H9 (cell line): ENCODE results near the gene CISD3. TPM values are rescaled to one million over a fixed set of nuclear protein-coding genes. Genes with fewer than 3 reads are reported as not detected.
A peak's percentile ranks its signal among the peaks of the same experiment; 100 is the strongest.

Experiments
- DNase-seq: peaks from one replicate; pipeline ENCODE4 v3.0.0-alpha.2; 2017
- H2AFZ ChIP-seq: one replicate; pipeline ENCODE4 v1.6.1; 2013; ENCODE audit warnings: mild to moderate bottlenecking, low read length, control low read depth, moderate library complexity
- H2AK5ac ChIP-seq: 2 replicates; pipeline ENCODE4 v1.6.1; 2013; ENCODE audit warnings: low read length, control low read depth, mixed read lengths; ENCODE audit not compliant: insufficient read length
- H2BK120ac ChIP-seq: one replicate; pipeline ENCODE4 v1.6.1; 2013; ENCODE audit warnings: low read depth, mild to moderate bottlenecking, low read length, control low read depth, inconsistent platforms; ENCODE audit not compliant: poor library complexity, severe bottlenecking
- H2BK12ac ChIP-seq: 2 replicates; pipeline ENCODE4 v1.6.1; 2013; ENCODE audit warnings: low read length, control low read depth, mixed read lengths, low read depth; ENCODE audit not compliant: insufficient read length
- H2BK15ac ChIP-seq: 2 replicates; pipeline ENCODE4 v1.6.1; 2013; ENCODE audit warnings: low read depth, low read length, control low read depth
- H2BK20ac ChIP-seq: one replicate; pipeline ENCODE4 v1.6.1; 2013; ENCODE audit warnings: low read depth, mild to moderate bottlenecking, low read length, control low read depth, inconsistent platforms; ENCODE audit not compliant: poor library complexity, severe bottlenecking
- H2BK5ac ChIP-seq: 2 replicates; pipeline ENCODE4 v1.6.1; 2013; ENCODE audit warnings: low read length, control low read depth, mixed read lengths; ENCODE audit not compliant: insufficient read length
- H3K14ac ChIP-seq: 2 replicates; pipeline ENCODE4 v1.6.1; 2013; ENCODE audit warnings: low read length, control low read depth; ENCODE audit not compliant: insufficient read depth
- H3K18ac ChIP-seq: 2 replicates; pipeline ENCODE4 v1.6.1; 2013; ENCODE audit warnings: low read depth, mild to moderate bottlenecking, mixed read lengths, low read length, control low read depth; ENCODE audit not compliant: insufficient read length
- H3K23ac ChIP-seq: 2 replicates; pipeline ENCODE4 v1.6.1; 2013; ENCODE audit warnings: low read length, control low read depth, mixed read lengths, low read depth; ENCODE audit not compliant: insufficient read length
- H3K23me2 ChIP-seq: 2 replicates; pipeline ENCODE4 v1.6.1; 2013; ENCODE audit warnings: low read depth, mild to moderate bottlenecking, mixed read lengths, low read length, control low read depth; ENCODE audit not compliant: insufficient read length, poor library complexity, severe bottlenecking
- H3K27ac ChIP-seq: 2 replicates; pipeline ENCODE4 v1.5.1; 2013; ENCODE audit warnings: low read length, control low read depth, mixed read lengths, low read depth; ENCODE audit not compliant: insufficient read length
- H3K27me3 ChIP-seq: 2 replicates; pipeline ENCODE4 v1.6.1; 2013; ENCODE audit warnings: low read length, control low read depth, inconsistent platforms; ENCODE audit not compliant: insufficient read depth
- H3K4ac ChIP-seq: 2 replicates; pipeline ENCODE4 v1.6.1; 2013; ENCODE audit warnings: low read depth, mild to moderate bottlenecking, control low read depth, inconsistent platforms, low read length, moderate library complexity
- H3K4me1 ChIP-seq: 2 replicates; pipeline ENCODE4 v1.6.1; 2013; ENCODE audit warnings: low read length, control low read depth, inconsistent platforms; ENCODE audit not compliant: insufficient read depth
- H3K4me2 ChIP-seq: 2 replicates; pipeline ENCODE4 v1.6.1; 2013; ENCODE audit warnings: low read length, control low read depth, mixed read lengths; ENCODE audit not compliant: insufficient read length, insufficient read depth
- H3K56ac ChIP-seq: 2 replicates; pipeline ENCODE4 v1.6.1; 2013; ENCODE audit warnings: low read depth, mild to moderate bottlenecking, mixed read lengths, low read length, control low read depth; ENCODE audit not compliant: insufficient read length
- H3K79me1 ChIP-seq: 2 replicates; pipeline ENCODE4 v1.6.1; 2013; ENCODE audit warnings: low read depth, mild to moderate bottlenecking, moderate library complexity, low read length, control low read depth, inconsistent platforms; ENCODE audit not compliant: insufficient read depth, poor library complexity, severe bottlenecking
- H3K79me2 ChIP-seq: 2 replicates; pipeline ENCODE4 v1.6.1; 2013; ENCODE audit warnings: low read length, control low read depth, inconsistent platforms; ENCODE audit not compliant: insufficient read depth
- H3K9ac ChIP-seq: 2 replicates; pipeline ENCODE4 v1.6.1; 2013; ENCODE audit warnings: low read length, control low read depth, mixed read lengths; ENCODE audit not compliant: insufficient read length; ENCODE audit errors: extremely low read depth
- H3K9me3 ChIP-seq: one replicate; pipeline ENCODE4 v1.6.1; 2013; ENCODE audit warnings: low read depth, low read length, inconsistent platforms; ENCODE audit not compliant: control insufficient read depth
- H3T11ph ChIP-seq: one replicate; pipeline ENCODE4 v1.6.1; 2013; ENCODE audit warnings: mild to moderate bottlenecking, low read length, control low read depth, inconsistent platforms
- H4K20me1 ChIP-seq: one replicate; pipeline ENCODE4 v1.6.1; 2013; ENCODE audit not compliant: control insufficient read depth, insufficient read length, insufficient read depth
- H4K5ac ChIP-seq: 2 replicates; pipeline ENCODE4 v1.6.1; 2013; ENCODE audit warnings: low read depth, mild to moderate bottlenecking, mixed read lengths, low read length, control low read depth; ENCODE audit not compliant: insufficient read length
- H4K8ac ChIP-seq: replicated peaks from 2 replicates; pipeline ENCODE4 v1.6.1; 2013; ENCODE audit warnings: low read length, control low read depth, mixed read lengths, low read depth; ENCODE audit not compliant: insufficient read length
- H4K91ac ChIP-seq: 2 replicates; pipeline ENCODE4 v1.6.1; 2013; ENCODE audit warnings: low read depth, mild to moderate bottlenecking, moderate library complexity, mixed read lengths, low read length, control low read depth; ENCODE audit not compliant: insufficient read length
- H3K27ac Mint-ChIP-seq, 3 experiments: 2 replicates in 2 of 3; 3 replicates in 1 of 3; pipeline ENCODE4 v1.8.0; 2020 to 2021; ENCODE audit warnings: mixed read lengths in 3 of 3, mild to moderate bottlenecking in 1 of 3, moderate library complexity in 1 of 3
- H3K27me3 Mint-ChIP-seq: 2 replicates; pipeline ENCODE4 v1.8.0; 2021; ENCODE audit warnings: low read depth, mild to moderate bottlenecking, moderate library complexity, mixed read lengths
- H3K36me3 Mint-ChIP-seq, 3 experiments: 2 replicates in 2 of 3; 3 replicates in 1 of 3; pipeline ENCODE4 v1.8.0; 2020 to 2021; ENCODE audit warnings: low read depth in 3 of 3, mixed read lengths in 3 of 3; ENCODE audit not compliant: insufficient read depth in 1 of 3
- H3K4me1 Mint-ChIP-seq, 2 experiments: 2 replicates each; pipeline ENCODE4 v1.8.0; 2020; ENCODE audit warnings: mixed read lengths in 2 of 2
- H3K4me3 Mint-ChIP-seq, 2 experiments: 2 replicates in 1 of 2; 3 replicates in 1 of 2; pipeline ENCODE4 v1.8.0; 2020 to 2021; ENCODE audit warnings: mild to moderate bottlenecking in 2 of 2, mixed read lengths in 2 of 2, moderate library complexity in 1 of 2
- H3K9me3 Mint-ChIP-seq, 2 experiments: 2 replicates in 1 of 2; 3 replicates in 1 of 2; pipeline ENCODE4 v1.8.0; 2020; ENCODE audit warnings: mild to moderate bottlenecking in 2 of 2, mixed read lengths in 2 of 2, moderate library complexity in 1 of 2
- WGBS: extraction: QIAGEN DNeasy Blood & Tissue Kit; methylation state at CpG from one replicate; pipeline ENCODE4 v1.1.7; 2013; ENCODE audit warnings: missing lambda C conversion rate, low lambda C conversion rate, mixed read lengths; ENCODE audit not compliant: insufficient read length; ENCODE audit errors: extremely low coverage; 5-methylcytosine and 5-hydroxymethylcytosine counted together
- total RNA-seq: library from RNA; stranded (reverse); gene quantifications from 2 replicates; pipeline ENCODE4 v1.2.1, GENCODE V29; 2021
- TF ChIP-seq, protein P1 (sequence below): fragments of 200-600 bp; sonication (generic); conservative IDR thresholded peaks from 3 replicates; pipeline ENCODE4 v1.8.0; 2021; ENCODE audit warnings: antibody characterized with exemption, mild to moderate bottlenecking

The CISD3 gene
- total RNA-seq, 1 experiment from 2014 or later: 10.7 TPM

DNA sequence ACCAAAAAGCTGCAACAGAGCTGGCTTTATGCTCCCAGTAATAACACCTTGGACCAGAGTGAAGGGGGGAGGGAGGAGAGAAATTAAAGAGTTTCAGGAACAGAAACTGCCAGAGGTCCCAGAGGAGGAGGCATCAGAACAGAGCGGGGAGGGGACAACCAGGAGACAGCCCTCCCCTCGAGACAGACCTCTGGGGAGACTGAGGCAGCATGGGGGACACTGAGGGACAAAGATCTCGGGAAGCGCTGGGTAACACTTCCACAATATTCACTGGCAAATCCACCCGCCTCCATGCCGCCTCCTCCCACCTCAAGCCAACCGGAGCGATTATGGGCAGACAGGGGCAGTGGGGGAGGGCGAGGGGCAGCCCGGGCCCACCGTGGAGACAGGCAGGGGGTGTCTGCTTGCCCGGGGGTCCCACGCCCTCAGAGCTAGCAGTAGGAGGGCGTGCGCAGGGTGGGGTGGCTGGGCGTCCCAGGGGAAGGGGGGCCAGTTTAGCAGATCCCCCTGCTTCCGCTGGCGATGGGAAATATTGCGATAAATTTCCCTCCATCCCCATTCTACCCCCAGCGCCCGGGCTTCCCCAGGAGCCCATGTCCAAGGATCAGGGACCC lies 16.8 kb downstream of the CISD3 start:
- no peak overlapping the region for H2BK5ac ChIP-seq
- peaks cover 11% of the 10 kb centered on the region for H3K27me3 Mint-ChIP-seq
- no CpG with 5 or more reads among the region's 21 CpGs for WGBS
- no peak overlapping the region for H2BK15ac ChIP-seq
- H3K27me3 ChIP-seq: no peaks in the 10 kb centered on the region
- no peaks in the 10 kb centered on the region for H3K9me3 ChIP-seq
- H3K9ac ChIP-seq: no peak overlapping the region
- H2BK12ac ChIP-seq: no peak overlapping the region
- no peak overlapping the region for H3K4ac ChIP-seq
- H3K4me1 ChIP-seq: peaks cover 5% of the 10 kb centered on the region; the same call in 1 of the 2 replicates
- no peak overlapping the region for H3K27ac ChIP-seq
- no peaks in the 10 kb centered on the region for H4K20me1 ChIP-seq
- peaks cover 44% of the 10 kb centered on the region for H3K23me2 ChIP-seq
- no peak for DNase-seq
- H3K27ac Mint-ChIP-seq: peak overlapping the region in 2 of 3 experiments; percentile 81 to 82; a peak in 2 of 7 replicates
- no peak overlapping the region for H4K91ac ChIP-seq
- H2BK20ac ChIP-seq: no peak overlapping the region
- peaks cover 55 to 59% of the 10 kb centered on the region in 2 experiments for H3K4me1 Mint-ChIP-seq
- peaks cover 5% of the 10 kb centered on the region for H3K79me1 ChIP-seq
- no peak overlapping the region for H4K5ac ChIP-seq
- H3K23ac ChIP-seq: no peak overlapping the region
- H3K14ac ChIP-seq: no peak overlapping the region
- no peak overlapping the region for H2BK120ac ChIP-seq
- peak overlapping the region; percentile 97 for H3K4me3 Mint-ChIP-seq
- no peak overlapping the region for H4K8ac ChIP-seq
- no peak overlapping the region for H3K56ac ChIP-seq
- no peak overlapping the region for H2AK5ac ChIP-seq
- no peak overlapping the region for H2AFZ ChIP-seq
- H3K79me2 ChIP-seq: peaks cover 46% of the 10 kb centered on the region
- TF ChIP-seq, protein P1, sequence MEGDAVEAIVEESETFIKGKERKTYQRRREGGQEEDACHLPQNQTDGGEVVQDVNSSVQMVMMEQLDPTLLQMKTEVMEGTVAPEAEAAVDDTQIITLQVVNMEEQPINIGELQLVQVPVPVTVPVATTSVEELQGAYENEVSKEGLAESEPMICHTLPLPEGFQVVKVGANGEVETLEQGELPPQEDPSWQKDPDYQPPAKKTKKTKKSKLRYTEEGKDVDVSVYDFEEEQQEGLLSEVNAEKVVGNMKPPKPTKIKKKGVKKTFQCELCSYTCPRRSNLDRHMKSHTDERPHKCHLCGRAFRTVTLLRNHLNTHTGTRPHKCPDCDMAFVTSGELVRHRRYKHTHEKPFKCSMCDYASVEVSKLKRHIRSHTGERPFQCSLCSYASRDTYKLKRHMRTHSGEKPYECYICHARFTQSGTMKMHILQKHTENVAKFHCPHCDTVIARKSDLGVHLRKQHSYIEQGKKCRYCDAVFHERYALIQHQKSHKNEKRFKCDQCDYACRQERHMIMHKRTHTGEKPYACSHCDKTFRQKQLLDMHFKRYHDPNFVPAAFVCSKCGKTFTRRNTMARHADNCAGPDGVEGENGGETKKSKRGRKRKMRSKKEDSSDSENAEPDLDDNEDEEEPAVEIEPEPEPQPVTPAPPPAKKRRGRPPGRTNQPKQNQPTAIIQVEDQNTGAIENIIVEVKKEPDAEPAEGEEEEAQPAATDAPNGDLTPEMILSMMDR: no peak
- no peak overlapping the region for H3T11ph ChIP-seq
- H3K18ac ChIP-seq: no peak overlapping the region
- peak overlapping the region; percentile 70 for H3K4me2 ChIP-seq
- H3K9me3 Mint-ChIP-seq: peaks cover 0 to 3% of the 10 kb centered on the region in 2 experiments; a peak in 2 of 5 replicates
- peaks cover 2 to 18% (median 14%) of the 10 kb centered on the region in 3 experiments; a peak in 6 of 7 replicates for H3K36me3 Mint-ChIP-seq
